HG02759 (cell line): ENCODE measurements around the gene SLC1A4.

ENCODE experiments used
- ATAC-seq: cut with Tn5 transposase; IDR thresholded peaks from one replicate; pipeline ENCODE4 v1.9.1; 2021; ENCODE audit warnings: mild to moderate bottlenecking, moderate library complexity; ENCODE audit not compliant: unreplicated experiment

Gene SLC1A4

DNA sequence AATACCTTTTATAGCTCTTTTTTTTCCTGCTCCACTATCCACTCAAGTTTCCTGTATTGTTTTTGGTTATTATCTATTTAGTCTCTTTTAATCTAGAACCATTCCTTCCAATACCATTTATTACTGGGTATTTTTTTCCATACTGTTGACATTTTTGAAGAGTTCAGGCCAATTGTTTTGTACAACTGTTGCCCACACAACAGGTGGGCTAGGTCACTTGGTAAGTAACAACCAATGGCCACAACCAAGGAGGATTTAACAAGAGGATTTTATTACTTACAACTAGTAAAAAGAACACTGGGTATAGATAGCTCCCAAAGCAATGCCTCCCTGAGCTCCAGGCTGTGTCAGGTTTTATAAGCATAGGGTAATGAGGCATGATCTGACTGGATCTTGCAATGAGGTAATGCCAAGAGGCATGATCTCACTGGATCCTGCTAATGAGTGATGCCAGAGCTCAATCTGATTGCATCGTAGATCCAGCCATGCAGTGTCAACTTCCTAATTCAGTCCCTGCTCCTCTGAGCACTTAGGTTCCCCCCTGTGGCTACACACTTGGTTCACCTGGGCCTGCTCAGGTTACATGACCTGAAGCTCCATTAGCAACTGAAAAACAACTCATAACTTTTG is 59.9 kb downstream of the SLC1A4 start:
- ATAC-seq: no peak

DNA sequence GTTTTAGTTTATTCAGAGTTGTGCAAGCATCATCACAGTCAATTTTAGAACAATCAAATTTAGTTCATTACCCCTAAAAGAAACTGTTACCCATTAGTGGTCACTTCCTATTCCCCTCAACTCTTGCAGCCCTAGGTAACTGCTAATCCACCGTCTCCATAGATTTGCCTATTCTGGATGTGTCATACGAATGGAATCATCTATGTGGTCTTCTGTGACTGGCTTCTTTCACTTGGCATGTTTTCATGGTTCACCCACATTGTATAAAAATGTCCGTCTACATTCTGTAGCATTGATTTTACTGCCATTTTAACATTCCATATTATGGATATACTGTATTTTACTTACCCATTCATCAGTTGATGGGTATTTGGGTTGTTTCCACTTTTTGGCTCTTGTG is 61.7 kb downstream of the SLC1A4 start:
- ATAC-seq: no peak

DNA sequence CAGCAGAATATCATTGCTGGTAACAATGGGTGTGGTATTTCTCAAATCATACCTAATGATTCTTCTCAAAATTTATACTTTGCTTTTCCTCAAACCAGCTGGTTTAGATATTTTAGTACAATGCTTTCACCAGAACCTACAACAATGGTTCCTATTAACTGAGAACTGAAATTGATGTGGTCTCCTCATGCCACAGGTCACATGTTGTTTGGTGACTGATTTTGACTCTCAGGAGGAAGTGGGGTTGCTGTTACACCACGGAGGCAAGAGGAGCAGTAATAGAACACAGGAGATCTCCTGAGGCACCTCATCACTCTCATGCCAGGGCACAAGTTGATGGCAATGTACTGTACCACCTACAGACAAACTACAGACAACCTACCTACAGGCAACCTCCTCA is 64.0 kb downstream of the SLC1A4 start:
- peak; percentile 45 for ATAC-seq

DNA sequence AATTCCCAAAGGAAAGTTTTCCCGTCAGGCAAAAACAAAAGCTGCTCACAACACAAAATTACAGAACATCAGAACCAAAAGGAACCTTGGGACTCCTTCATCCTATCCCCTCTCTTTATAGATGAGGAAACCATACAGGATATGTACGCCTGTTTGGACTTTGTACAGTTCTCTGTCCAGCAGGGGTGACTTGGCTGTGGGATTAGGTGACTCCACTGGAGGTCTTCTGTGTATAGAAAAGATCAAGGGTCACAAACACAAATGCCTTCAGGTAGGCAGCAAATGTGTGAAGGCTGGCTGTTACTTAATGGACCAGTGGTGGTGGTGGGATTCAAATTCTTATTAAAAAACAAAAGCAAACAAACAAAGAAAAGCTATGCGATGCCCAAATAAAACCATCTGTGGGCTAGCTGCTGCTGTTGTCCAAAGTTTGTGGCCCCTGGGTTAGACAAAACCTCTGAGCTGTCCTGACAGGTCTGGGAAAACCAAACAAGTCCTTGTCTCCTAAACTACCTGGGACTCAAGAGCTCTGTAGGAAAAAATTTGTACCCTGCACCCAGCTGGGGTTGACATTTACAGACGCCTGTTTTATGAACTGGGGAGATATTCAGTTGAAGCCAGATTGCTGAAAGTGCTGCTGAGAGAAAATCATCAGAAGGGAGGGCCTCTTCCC is 65.7 kb downstream of the SLC1A4 start:
- ATAC-seq: no peak

DNA sequence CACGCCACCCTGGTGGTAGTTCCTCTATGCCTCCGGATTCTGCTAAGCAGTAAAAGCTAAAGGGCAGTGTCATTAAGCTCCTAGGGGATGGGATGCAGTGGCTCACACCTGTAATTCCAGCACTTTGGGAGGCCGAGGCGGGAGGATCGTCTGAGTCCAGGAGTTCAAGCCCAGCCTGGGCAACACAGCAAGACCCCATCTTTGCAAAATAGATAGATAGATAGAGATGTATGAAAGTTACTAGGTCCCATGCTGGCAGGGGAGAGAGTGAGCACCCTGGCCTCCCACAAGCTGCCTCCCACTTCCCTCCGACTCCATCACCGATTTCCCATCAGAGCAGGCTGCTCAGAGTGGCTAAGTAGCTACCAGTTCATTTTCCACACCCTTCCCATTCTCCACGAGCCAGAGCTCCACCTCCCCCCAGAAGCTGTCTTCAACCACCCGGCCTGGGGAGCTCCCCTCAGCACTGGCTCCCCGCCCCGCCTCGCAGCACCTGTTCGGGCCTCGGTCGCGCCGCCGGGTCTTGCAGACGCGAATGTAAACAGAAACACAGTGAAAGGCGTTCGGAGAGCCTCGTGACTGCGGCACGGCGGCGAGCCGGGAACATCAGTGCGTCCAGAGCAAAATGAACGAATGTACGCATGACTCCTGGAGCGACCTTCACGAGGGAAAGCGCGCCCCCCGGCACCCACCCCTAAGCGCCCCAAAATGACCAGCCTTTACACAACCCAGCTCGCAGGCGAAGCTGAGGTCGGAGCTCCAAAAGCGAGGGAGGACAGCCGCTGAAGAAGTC is 66.4 kb downstream of the SLC1A4 start:
- peak; percentile 36 for ATAC-seq

DNA sequence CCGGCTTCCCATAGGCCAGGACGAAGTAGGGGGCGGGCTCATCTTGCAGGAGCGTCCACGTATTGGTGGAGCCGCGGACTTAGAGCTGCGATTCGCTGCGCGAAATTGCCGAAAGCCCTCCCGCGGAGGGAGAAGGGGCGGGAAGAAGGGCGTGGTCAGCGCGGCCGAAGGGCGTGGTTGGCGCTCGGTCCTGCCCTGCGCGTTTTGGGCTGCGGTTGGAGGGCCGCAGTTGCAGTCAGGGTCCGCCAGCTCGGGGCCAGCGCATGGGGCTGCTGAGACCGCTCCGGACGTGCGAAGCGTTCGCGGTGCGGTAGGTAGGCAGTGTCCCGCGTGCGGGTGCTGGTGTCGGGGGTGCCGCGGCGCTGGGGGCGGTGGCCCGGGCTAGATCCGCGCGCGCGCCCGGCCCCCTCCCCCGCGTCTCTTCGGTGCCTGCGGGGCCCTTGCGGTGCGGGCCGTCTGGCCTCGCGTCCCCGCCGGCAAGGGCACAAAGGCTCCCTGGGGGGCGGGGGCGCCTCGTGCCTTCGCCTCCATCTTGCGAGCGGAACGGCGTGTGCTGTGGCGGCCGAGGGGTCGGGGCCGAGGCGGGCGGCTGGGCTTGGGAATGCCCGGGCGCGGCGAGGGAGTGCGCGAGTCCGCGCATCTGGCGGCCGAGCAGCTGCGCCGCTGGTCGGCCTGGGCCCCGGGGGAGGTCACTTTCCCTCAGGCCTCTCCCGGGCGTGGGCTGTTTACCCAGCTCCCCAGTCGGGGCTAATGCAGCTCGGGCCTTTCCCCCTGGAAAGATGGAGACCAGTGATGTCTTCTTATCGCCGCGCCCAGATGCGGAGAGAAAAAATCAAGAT is 67.2 kb downstream of the SLC1A4 start, which contains the start of gene CEP68:
TSS of gene CEP68 (plus strand) at position 202 of the 839 bp plus-strand sequence. CDS start 13,029 bp downstream, outside the sequence.
- ATAC-seq: peak; percentile 86

DNA sequence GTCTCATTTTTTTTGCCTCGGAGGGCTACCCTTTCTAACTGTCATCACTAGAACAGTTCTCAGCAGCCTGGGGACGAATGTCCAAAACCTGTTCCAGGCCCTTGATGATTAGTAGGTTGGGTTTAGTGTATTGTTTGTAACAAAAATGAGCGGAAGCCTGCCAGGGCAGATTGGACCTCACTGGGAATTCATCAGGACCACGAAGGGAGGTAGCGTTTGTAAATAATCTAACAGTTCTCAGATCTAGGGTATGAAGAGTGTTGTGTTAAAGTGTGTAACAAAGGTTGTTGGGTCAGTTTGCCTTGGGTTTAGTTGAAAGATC is 67.8 kb downstream of the SLC1A4 start:
- ATAC-seq: no peak

DNA sequence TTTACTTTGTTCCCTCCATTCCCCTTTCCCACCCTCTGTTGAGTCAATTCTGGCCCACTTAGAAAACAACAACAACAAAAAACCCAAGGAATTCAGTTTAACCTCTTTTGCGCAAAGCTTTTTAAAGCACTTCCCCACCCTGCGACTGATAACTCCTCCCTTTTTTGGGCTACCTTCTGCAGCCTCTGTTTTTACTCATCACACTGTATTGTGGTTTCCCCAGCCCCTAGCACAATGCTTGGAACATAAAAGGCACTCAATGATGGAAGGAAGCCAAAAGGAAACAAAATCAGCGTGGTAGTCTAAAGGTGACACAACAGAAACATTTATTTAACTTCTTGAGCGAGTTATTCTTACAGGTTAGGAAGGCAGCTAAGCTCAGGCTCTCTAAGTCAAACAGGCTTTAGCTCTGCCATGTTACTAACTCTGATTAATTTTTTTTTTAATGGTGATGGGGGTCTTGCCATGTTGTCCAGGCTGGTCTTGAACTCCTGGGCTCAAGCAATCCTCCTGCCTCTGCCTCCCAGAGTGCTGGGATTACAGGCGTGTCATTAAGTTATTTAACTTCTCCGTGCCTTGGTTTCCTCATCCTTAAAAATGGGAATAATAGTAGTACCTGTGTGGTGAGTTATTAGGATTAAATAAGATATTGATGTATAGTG is 68.3 kb downstream of the SLC1A4 start:
- peak; percentile 30 for ATAC-seq

DNA sequence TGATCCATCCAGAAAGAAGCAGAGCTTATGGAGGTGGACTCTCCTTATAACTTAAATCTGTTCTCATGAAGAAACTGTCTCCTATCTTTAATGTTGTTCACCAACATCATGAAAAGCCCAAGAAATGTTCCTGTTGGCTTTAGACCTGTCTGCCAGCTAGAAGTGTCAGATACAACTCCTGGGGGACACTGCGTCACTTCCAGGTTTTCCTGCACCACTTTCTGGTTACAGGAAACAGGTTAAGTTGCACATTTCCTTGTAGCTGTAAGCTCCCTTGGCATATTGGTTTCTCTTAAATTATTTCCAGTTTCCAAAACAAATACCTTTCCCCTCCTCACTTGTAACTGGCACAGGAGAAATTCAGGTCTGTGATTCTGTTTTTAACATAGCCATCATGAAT is 69.9 kb downstream of the SLC1A4 start:
- ATAC-seq: no peak

DNA sequence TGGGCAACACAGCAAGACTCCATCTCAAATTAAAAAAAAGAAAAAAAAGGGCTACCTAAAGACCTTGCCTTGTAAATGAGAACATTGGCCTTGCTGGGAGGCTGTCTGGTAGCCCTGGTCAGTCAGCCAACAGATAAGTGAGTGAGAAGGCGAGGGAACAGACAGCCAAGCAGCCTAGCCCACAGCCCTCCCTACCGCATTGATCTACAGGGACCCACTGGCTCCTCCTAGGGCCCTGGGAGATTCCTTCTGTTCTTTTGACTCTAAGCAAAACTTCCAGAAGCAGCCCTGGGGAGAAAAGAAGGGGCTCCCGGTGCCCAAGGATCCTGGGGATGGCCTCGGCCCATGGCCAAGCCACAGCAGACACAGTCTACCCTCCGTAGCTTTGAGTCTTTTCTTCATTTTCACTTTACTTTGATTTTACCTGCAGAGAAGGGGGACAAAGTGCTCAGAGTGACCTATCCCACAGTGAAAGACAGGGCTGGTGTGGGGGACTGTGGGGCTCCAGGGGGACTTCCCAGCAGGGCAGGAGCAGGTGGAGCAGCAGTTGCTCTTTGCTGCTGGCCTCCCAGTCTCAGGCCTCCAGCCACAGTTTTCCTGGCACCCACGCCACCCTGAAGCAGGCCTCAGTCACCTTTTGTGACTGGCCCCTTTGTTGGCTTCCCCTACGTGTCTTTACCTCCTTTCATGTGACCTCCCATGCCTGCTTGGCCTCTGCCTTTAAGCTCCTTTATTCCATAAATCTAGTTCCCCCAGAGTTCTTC is 72.1 kb downstream of the SLC1A4 start:
- no peak for ATAC-seq

DNA sequence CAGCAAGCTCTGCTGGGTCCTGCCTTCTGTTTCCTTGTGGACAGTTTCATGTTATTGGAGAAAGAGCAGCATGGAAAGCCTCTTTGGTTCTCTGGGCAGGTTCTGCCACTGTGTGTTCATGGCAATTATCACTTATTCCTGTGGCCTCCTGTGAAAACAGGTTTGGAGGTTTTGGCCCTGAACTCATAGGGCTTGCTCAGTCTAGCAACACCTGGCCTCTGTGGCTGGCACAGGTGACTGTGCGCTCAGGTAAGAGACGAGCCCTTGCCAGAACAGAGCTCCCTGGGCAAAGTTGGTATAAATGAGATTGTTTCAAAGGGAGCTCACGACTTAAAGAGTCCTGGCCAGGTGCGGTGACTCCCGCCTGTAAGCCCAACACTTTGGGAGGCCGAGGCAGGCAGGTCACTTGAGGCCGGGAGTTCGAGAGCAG is 72.7 kb downstream of the SLC1A4 start:
- ATAC-seq: no peak

DNA sequence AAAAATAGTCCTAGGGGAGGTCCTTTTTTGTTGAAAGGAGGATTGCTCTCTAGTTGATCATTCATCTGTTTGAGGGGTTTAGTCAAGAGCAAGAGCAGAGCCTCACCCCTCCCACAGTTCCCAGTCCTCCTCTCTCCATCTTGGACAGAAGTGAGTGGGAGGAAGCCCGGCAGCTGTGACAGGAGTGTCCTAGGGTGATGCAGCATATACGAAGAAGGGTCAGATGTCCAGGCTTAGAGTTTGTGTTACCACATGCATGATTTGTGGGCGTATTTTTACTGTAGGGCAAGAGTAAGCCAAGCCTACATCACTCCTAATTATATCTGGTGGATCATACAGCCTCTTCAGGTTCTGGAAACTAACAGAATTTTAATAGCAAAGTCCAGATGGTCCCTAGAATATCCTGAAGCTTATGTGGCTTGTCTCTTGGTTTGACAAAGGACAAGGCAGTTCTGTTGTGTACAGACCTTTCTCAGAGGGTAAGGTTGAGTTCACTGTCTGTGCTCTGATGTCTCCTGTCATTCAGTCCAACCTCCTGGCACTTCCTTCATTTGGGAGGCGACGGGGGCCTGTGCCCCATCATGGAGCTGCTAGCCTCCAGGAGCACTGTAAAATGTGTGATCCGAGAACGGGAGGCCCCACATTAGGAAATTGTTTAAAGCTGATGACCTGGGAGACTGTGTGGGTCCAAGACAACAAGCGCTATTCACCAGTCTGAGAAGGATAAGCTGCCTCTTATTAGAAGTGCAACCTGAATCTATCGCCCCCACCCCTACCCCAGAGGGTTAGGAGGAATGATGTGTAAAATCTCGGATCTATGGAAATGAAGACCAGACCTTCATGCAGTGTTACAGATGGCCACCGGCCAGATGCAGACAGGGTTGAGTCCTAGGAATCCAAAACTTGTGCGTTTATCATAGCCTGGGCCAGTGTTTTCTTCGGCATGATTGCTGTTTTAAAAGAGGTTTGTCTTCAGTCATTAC is 73.9 kb downstream of the SLC1A4 start:
- ATAC-seq: no peak

DNA sequence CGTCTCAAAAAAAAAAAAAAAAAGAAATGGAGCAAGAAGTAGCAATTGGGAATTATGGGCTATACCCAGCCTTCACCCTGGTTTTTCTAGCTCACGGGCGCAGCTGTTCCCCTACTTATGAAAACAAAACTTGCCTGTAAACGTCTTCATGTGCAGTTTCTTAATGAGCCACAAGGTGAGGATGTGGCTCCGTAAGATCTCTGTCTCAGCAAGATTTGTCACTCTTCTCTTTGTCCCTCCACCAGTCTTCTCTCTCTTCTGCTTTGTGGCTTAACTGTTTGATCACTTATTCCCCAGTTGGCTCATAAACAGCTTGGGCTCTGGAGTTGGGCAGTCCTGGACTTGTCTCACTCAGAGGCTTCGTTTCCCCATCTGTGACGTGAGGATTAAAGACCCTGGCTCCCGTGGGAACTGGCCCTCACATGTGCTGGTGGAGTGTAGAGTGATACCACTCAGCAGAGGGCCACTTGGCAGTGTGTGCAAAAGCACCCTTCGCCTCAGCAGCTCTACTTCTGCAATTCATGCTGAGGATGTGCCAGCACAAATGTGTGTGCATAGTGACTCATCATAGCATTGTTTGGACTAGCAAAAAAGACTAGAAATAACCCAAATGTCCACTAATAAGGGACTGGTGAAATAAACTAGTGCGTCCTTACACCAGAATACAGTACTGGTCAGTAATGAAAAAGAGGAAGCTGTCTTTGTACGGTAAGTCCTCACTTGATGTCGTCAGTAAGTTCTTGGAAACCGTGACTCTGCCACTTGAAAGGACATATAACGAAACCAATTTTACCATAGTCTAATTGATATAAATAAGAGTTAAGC is 75.7 kb downstream of the SLC1A4 start:
- ATAC-seq: peak; percentile 83

DNA sequence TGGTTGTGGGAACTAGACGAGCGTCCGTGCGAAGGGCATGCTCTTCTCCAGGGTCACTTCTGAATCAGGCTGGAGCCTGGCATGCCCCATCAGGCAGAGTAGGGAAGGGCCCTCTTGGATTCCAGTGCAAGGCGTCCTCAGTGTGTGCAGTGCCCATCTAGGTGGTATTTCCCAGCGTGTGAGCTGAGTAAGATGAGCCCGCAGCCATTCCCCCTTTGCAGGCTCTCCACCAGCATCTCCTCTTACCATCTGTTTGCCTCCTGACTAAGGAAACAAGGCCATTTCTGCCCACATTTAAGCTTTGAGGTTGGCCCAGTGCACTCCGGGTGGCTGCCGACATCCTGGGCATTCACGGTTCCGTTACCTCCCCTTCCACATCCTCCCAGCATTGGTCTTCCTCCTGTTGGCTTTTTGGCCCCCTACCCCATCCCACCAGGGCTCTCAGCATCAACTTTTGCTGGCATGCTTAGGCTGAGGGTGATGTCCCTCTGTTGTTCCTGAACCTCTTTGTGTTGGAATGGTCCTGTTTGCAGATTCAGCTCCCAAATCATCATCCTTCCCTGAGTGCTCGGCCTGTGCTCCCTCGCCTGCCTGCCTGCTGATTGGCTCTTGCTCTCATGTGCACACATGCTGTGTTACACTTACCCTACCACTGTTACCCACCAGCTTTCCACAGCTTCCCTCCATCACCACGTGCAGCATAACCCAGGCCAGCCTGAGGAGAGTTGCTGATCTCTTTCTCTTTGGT is 78.8 kb downstream of the SLC1A4 start:
- no peak for ATAC-seq

DNA sequence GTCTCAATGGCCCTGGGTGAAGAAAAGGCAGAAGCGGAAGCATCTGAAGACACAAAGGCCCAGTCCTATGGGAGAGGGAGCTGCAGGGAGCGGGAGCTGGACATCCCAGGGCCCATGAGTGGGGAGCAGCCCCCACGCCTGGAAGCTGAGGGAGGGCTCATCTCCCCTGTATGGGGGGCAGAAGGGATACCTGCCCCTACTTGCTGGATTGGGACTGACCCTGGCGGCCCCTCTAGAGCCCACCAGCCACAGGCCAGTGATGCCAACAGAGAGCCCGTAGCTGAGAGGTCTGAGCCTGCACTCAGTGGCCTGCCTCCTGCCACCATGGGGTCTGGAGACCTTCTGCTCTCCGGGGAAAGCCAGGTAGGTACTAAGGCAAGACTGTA is 80.2 kb downstream of the SLC1A4 start:
- ATAC-seq: no peak

DNA sequence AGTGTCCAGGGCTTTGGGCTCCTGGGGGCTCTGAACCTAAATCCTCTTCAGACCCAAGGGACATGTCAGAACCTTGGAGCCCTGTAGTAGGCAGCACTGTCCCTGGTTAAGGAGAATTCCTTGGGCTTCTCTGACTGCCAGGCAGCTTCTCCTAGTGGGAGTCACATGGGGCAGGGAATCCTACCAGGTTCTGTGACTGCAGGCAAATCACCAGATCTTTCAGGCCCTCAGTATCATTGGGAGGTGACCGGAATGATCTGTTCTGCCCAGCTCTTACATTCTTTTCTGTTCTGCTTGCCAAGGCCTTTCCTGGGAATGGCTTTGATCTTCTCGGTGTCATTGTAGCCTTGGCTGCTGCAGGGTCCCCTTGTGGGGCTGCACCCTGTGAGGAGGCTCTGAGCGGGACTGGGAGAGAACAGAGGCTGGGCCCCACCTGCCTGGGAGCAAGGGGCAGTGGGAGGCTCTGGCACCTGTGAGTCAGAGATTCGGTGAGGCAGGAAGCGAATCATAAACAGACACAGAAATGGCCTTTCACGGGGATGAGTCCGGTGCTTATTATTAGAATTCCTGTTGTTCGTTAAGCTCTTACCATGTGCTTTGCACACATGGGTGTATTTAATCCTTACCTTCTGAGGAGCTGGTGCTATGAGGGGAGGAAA is 81.1 kb downstream of the SLC1A4 start:
- no peak for ATAC-seq

DNA sequence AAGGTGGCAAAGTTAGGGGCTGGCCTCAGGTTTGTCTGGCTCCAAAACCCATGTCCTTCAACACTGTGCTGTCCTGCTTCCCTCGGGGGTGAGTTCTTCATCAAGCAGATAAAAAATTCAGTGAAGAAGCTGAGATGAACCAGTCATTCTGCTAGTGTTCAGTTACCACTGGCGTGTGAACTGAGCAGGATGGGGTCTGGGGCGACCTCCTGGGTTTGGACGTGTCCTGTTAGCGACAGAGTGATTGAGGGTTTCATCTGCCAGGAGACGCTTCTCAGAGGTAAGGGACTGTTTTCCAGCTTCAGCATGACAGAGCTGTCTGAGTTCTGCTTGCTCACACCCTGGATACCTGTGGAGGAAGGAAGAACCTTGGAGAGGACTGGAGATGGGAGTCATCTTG is 81.7 kb downstream of the SLC1A4 start:
- no peak for ATAC-seq
